ENCODE results near the gene KLK15.
"Not testable (repeated sequence)": the region's sequence is repeated elsewhere in the genome, so short reads cannot be mapped to it uniquely, and the experiment has no call there.

KLK15 gene

DNA sequence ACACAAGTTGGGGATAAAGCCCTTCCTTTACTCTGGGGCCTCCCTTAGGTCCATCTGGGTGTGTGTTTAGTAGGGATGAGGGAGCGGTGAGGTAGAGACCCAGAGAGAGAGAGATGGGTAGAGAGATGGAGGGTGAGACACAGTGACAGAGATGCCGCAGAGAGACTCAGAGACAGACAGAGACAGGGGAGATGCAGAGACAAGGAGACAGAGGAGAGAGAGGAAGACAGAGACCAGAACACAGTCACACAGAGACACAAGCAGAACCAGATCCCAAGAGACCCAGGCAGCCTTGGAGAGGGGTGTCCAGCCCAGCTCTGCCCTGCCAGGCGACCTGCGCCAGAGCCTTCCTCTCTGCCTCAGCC lies 12.1 kb downstream of the KLK15 start:
- no peak for DNase-seq (ENCODE audit: low read depth)

DNA sequence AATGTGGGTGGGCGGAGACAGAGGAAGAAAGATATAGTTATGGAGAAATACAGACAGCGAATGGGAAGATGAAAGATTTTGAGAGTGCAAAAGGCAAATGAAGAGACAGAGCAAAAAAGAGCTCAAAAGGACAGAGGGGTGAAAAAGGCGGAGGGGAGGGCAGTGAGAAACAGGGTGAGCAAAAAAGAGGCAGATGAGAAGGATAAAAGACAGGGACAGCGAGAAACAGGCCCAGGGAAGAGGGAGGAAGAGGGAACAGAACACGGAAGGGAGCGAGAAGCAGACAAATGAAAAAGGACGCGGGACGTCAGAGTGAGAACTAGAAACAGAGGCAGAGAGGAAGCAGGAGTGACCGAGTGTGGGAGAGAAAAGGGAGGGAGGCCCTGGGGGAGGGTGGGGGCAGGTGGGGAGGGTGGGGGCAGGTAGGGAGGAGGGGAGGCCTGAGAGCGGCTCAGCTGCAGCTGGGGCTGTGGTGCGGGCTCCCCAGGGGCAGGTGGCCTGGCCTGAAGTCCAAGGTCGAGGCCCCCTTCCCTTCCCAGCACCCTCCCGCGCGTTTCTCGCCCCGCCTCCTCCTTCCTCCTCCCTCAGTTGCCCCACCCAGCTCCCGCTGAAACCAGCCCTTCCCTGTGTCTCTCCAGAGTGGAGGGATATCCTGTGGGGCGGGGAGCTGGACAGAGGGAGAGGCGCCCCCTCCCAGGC lies 12.7 kb downstream of the KLK15 start:
- DNase-seq (ENCODE audit: low read depth) = no peak

- DNase-seq (ENCODE audit: low read depth) = no peak
Measured at GRCh38 chr19:50820086-50820485, 13.3 kb downstream of the KLK15 start.

DNA sequence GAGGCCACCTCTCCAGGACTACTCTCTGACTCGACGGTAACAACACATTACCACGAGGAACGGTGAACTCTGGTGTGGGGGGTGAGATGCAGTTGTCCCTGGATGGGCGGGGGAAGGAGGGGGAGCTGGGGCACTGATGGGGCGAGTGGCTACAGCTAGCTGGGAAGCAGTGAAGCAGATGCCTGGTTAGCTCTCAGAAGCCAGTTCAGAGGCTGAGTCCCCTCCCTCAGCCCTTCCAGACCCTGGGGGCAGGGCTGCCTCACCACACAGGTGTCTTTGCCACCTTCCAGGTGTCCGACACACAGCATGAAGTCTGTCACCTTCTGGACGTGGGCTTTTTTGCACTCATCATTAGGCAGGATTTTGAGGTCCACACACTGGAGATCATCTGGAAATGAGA lies 13.7 kb downstream of the KLK15 start:
- no peak for DNase-seq (ENCODE audit: low read depth)

DNA sequence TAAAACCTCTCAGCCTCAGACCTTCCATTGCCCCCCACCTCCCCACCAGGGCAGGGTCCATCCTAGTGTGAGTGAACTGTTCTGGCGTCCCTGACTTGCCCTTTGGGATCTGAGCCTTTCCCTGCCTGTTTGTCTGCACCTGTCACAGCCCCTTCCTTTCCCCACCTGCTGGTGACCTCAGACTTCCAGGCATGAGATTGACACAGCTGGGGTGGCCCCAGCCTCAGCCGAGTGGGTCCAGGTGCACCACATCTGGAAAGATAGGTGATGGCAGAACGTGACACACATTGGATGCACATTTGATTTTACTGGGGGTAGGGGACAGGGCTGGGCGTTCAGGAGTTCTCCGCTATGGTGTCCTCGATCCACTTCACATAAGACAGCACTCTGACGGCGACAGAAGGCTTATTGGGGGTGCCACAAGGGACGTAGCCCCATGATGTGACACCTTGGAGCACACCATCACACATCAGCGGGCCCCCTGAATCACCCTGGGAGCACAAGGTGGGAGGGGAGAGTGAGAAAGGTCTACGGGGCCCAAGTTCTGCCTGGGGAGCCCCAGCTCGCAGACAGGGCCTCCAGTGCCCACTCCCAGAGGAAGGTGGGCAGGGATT lies 14.4 kb downstream of the KLK15 start:
- DNase-seq (ENCODE audit: low read depth) = no peak

DNA sequence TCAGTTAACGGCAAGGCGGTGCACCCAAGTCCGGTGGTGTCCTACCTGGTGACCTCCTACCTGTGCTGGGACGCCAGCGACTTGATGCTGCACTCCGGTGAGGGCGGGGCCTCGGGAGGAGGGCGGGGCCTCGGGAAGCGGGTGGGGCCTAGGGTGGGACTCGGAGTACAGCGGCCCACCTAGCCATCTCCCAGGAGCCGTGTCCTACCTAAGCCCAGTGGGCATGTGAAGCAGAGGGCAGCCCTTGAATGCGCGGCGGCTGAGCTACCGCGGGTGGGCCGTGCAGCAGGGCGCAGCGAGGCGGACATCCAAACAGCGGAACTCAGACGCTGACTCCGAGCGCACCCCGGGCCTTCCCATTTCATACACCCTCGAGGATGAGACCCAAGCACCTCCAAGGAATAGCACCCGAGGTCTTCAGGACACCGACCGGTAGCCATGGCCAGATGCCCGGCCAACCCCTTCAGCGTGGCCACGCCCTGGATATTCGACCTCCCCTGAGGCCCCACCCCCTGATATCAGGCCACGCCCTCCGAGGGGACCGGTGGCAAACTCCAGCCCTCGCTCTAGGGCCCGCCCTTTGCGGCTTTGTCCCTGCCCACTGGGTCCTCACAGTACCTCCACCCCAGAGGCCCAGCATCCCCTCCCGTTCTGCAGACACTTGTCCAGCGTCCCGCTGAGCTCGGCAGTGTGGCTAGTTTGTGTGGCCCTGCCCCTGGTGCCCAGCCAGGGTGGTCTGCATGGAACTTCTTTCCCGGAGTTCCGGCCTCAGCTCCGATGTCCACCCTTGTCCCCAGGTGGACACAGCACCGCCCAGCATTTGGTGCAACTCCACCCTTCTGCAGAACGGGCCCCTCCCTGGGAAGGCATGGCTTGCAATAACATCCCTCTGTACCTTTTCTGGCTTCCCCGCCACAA lies 15.2 kb downstream of the KLK15 start:
- DNase-seq (ENCODE audit: low read depth) = peak; percentile 42

DNA sequence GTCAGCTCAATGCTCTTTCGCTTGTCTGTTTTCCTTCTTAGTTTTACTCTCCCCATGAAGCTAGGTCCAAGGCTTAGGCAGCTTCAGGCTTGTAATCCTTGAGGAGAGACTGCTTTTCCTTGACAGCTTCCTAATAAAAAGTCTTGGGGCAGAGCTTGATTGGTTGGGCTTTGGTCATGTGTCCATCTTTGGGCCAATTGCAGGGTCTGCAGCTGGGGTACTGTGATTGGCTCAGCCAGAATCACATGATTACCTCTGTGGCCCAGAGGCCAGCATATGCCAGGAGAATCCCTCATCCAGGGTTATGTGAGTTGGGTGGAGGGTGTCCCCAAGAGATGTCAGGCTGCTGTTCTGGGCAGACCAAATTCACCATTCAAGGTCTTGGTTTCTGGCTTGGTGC lies 17.9 kb downstream of the KLK15 start:
- DNase-seq (ENCODE audit: low read depth) = no peak

DNA sequence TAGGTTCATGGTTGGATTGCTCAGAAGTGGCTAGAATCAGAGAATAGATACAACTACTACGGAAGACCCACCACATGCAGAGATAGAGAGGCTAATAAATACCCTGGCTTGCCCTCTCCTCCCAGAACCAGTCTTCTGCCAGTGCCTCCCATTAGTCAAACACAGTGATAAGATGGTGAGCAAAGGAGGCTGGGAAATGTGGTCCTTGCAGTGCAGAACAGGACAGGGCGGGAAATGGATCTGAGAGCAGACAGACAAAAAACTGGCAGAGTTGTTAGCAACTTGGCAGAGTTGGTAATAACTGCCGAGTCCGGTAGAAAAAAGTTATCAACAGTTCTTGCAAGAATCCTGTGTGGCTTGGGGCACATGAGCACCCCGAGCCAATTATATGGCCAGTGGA lies 18.5 kb downstream of the KLK15 start:
- no peak for DNase-seq (ENCODE audit: low read depth)

- no peak for DNase-seq (ENCODE audit: low read depth)
Measured at GRCh38 chr19:50812474-50812873, 20.9 kb downstream of the KLK15 start.

DNA sequence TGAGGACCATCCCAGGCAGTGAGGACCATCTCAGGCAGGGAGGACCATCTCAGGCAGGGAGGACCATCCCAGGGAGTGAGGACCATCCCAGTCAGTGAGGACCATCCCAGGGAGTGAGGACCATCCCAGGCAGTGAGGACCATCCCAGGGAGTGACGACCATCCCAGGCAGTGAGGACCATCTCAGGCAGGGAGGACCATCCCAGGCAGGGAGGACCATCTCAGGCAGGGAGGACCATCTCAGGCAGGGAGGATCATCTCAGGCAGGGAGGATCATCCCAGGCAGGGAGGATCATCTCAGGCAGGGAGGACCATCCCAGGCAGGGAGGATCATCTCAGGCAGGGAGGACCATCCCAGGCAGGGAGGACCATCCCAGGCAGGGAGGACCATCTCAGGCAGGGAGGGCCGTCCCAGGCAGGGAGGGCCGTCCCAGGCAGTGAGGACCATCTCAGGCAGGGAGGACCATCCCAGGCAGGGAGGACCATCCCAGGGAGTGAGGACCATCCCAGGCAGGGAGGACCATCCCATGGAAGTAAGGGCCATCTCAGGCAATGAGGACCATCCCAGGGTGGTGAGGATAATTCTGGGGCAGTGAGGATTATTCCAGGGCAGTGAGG lies 21.6 kb downstream of the KLK15 start:
- not testable (repeated sequence) for DNase-seq (ENCODE audit: low read depth)

- DNase-seq (ENCODE audit: low read depth) = no peak
Measured at GRCh38 chr19:50808856-50809255, 24.5 kb downstream of the KLK15 start.

DNA sequence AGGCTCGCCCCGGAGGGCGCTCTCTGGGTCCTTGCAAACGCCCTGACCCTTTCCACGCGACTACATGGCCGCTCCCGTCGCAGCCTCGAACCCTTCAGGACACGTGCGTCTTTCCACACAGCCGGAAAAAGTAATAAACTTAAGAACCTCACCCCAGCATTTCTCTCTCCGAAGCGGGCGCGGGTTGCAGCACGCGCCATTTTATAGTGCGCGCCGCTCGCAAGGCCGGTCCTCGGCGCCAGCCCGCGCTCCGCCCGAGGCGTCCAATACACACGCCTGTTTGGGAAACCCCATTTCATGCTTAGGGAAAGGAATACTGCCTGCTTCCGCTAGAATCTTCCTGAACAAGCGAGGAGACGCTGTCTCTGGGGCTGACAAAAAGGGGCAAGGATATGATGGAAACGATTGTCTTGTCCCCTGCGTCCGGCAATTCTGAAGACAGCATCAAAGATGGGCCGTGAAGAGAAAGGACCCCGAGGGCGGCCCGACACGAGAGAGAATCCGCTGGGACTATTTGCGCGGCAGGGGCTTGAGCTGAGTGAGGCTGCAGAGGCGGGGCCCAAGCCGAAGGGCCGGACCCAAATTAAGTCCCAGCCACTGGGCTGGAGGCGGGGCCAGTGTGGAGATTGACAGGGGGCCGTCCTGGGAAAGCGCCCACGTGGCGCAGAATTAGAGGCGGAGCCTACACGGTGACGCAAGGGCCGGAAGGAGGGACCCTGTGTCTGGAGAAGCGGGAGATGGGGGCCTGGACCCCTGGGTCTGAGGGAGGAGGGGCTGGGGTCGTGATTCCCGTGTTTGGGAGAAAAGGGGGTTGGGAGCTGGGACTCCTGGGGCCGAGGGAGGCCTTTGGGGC lies 28.7 kb downstream of the KLK15 start:
- peak; percentile 98 for DNase-seq (ENCODE audit: low read depth)

- peak; percentile 11 for DNase-seq (ENCODE audit: low read depth)
Measured at GRCh38 chr19:50803633-50804419, 29.5 kb downstream of the KLK15 start.

DNA sequence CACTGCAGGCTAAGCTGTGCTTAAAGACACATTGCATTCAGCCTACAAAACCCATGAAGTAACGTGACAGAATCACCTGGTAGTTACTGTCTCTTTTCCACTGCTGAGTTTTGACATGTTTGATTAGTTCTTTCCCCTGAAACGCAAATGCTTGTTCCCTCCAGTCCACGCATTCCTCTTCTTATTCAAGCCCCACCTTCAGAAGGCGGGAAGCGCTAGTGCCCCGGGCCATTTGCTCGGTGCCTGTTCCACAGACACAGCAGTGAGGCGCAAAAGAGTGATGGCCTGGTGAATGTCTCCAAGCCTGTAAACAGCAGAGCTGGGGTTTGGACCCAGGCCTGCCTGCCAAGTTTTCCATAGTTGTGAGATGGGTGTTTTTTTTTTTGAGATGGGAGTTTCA lies 32.3 kb downstream of the KLK15 start:
- no peak for DNase-seq (ENCODE audit: low read depth)

- DNase-seq (ENCODE audit: low read depth) = no peak
Measured at GRCh38 chr19:50799547-50799851, 33.9 kb downstream of the KLK15 start.

GRCh38 chr19:50798659-50799546 lies 34.5 kb downstream of the KLK15 start:
- no peak for DNase-seq (ENCODE audit: low read depth)

DNA sequence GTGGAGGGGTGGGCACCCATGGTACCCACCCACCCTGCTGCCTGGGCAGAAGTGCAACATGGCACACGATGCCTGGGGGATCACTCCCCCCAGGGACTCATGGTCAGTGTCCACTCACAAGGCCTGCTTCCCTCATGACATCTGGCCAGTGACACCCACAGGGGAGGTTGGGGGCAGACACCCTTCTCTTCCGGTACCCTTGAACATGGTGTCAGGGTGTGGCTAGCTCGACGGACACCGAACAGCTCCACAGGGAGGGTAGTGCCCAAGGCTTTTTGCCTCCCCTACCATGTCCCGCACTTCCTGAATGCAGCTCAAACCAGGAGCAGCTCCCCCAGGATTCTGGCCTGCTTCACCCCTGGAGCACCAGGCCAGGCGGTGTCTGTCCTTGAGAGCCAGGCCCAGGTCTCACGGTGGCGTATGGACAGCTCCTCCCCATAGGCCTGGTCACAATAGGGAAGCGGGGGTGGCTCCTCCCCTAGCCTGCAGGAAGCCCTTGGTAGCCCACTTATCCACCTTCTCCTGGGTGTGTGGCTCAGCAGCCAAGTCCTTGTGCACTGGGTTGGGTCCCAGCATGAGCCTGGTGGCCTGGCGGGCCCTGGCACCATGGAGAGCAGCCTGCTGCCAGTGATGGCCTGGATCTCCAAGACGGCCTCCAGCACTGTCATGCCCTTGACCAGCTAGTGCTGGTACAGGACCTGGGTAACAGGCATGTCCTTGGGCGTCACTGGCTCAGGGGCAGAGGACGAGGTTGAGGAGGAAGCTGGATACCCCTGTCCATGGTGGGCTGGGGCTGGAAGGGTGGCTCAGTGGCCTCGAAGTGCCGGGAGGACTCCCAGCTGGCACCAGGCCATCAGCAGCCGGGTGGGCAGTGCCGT lies 35.4 kb downstream of the KLK15 start:
- DNase-seq (ENCODE audit: low read depth) = no peak

GRCh38 chr19:50797429-50797780 lies 36.0 kb downstream of the KLK15 start:
- DNase-seq (ENCODE audit: low read depth) = no peak
